22Rv1 (cell line): ENCODE measurements around the gene STC2.

Experiments
- H3K27ac ChIP-seq: fragments of 450-650 bp; 2 replicates; pipeline ENCODE4 v1.5.1; 2017
- ZFX ChIP-seq: fragments of 450-650 bp; IDR thresholded peaks from 2 replicates; pipeline ENCODE4 v1.6.1; 2017; ENCODE audit warnings: antibody characterized with exemption, borderline replicate concordance
- TF ChIP-seq, protein P1 (sequence below): fragments of 450-650 bp; IDR thresholded peaks from 2 replicates; pipeline ENCODE4 v1.5.1; 2017; ENCODE audit warnings: mild to moderate bottlenecking

The STC2 gene

DNA sequence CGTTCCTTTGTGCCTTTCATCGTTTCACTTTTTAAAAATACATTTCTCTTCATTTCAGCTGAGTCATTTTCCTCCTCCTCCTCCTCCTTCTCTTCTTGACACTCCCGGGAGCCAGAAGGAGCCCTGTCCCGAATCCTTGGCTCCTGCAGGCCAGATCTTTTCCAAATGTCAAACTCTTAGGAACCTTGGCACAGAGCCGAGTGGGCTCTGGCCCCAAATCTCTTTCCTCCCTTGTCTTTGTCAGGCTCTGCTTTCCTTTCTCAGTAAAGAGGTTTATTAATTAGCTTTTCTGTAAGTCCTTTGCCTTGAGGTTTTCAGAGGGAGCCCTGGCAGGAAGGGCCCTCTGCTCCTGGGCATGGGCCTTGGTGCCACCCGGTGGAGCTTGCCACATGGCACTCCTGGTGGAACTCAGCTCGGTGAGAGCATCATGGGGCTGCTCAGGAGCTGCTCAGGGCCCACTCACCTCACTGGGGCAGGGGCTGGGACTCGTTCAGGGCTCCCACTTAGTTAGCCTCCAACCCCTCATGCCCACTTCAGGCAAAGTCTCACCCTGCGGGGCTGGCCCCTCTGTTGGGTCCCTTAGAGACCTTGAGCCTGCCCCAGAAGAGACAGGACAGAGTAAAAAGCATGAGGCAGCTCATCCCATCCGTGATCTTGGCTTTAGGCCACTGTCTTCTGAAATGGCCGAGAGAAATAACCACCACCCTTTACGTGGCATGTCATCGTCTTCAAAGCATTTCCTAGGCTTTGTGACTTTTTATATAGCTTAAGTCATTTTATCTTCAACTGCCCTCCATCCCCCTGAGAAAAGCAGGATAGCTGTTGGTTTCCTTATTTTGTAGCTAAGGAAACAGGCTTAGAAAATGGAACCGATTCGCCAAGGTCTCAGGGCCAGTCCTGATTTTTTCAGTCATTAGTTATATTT lies 17.1 kb downstream of the STC2 start:
- no peak overlapping the region for H3K27ac ChIP-seq
- TF ChIP-seq ZFX: no peak
- TF ChIP-seq, protein P1, sequence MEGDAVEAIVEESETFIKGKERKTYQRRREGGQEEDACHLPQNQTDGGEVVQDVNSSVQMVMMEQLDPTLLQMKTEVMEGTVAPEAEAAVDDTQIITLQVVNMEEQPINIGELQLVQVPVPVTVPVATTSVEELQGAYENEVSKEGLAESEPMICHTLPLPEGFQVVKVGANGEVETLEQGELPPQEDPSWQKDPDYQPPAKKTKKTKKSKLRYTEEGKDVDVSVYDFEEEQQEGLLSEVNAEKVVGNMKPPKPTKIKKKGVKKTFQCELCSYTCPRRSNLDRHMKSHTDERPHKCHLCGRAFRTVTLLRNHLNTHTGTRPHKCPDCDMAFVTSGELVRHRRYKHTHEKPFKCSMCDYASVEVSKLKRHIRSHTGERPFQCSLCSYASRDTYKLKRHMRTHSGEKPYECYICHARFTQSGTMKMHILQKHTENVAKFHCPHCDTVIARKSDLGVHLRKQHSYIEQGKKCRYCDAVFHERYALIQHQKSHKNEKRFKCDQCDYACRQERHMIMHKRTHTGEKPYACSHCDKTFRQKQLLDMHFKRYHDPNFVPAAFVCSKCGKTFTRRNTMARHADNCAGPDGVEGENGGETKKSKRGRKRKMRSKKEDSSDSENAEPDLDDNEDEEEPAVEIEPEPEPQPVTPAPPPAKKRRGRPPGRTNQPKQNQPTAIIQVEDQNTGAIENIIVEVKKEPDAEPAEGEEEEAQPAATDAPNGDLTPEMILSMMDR: no peak

DNA sequence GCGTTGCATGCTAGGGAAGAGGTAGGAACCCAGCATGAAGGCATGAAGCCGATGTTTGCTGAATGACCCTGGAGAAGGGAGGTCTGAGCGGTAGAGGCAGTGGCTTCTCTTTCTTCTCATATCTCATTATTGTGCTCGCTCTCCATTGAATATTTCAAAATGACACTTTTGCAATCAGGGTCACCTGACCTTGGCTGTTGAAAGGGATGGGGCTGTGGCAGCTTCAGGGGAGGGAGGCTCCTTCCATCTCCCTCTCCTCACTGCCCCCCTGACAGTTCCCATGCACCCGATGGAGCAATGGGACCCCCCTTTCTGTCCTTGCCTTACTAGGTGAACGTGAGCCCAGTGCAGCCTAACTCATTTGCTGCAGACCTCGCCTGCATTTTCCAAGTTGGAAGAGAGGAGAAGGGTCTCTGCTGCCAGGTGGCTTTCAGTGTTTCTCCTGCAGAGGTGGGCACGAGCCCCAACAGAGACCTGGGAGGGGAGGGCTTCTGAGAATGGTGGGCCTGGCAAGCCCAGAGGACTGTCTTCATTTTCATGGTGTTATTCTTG lies 17.9 kb downstream of the STC2 start:
- H3K27ac ChIP-seq: no peak overlapping the region
- TF ChIP-seq, protein P1: no peak
- TF ChIP-seq ZFX: no peak

DNA sequence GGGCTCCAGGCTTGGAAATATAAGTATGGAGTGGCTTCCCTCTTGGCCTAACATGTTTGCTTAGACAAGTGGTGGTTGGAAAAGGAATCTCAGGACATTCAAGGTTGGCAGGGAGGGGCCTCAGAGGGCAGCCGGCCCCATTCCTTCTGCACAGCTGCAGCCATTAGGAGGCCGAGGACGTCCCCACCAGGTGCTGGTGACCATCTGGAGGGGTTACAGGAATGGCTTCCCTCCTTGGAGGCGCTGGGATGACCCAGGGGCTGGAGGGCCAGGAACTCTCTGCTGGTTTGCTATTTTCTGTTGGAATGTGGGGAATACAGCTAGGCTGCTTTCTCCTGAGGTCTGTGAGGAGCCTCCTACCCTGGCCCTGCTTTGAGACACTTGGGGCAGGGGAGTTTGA lies 18.5 kb downstream of the STC2 start:
- TF ChIP-seq, protein P1: no peak
- TF ChIP-seq ZFX: no peak
- H3K27ac ChIP-seq: no peak overlapping the region

DNA sequence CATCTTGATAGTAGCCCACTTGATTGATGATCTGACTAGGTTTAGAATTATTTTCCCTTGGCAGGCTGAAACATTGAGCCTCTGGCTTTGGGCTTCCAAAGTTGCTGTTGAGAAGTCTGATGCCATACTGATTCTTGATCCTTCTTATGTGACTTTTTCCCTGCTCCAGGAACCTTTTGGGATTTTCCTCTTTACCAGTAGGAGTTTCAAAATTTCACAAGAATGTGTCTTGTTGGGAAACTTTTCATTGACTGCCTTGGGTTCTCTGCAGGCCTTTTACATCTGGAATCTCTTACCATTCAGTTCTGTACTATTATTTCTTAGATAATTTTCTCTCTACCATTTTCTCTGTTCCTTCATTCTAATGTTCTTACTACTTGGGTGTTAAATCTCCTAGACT lies 20.0 kb downstream of the STC2 start:
- TF ChIP-seq, protein P1: no peak
- TF ChIP-seq ZFX: no peak
- no peak overlapping the region for H3K27ac ChIP-seq

DNA sequence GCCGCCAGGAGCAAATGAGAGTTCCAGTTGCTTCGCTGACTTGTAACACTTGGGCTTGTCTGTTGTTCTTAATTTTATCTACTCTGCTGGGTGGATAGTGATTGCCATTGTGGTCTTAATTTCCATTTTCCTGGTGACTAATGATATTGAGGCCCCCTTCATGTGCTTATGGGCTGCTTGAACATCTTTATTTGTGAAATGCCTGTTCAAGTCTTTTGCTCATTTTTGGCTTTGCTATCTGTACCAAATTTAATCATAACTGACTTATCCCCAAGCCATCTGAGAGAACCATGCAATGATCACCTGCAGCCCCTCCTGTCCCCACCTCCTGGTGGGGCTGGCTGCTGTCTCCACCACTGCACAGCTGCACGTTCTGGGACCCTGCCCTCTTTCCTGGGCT lies 20.5 kb downstream of the STC2 start:
- no peak for TF ChIP-seq ZFX
- TF ChIP-seq, protein P1: no peak

DNA sequence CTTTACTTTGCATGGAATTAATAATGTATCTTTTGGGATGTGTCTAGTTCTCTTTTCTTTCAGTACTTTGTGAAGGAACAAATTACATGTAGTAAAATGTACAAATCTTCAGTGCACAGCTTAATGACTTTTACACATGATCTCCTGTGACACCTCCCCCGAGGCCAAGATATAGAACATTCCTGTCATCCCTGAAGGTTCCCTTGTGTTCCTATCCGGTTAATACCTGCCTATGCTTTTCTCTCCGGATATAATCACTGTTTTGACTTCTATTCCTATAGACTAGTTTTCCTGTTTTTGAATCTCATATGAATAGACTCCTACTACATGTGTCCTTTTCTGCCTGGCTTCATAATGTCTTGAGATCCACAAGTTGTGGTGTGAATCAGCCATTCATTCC lies 21.5 kb downstream of the STC2 start:
- no peak overlapping the region for H3K27ac ChIP-seq
- TF ChIP-seq, protein P1: no peak
- TF ChIP-seq ZFX: no peak

More for the DNA sequence above, 20.5 kb downstream of the STC2 start:
- no peak overlapping the region for H3K27ac ChIP-seq

DNA sequence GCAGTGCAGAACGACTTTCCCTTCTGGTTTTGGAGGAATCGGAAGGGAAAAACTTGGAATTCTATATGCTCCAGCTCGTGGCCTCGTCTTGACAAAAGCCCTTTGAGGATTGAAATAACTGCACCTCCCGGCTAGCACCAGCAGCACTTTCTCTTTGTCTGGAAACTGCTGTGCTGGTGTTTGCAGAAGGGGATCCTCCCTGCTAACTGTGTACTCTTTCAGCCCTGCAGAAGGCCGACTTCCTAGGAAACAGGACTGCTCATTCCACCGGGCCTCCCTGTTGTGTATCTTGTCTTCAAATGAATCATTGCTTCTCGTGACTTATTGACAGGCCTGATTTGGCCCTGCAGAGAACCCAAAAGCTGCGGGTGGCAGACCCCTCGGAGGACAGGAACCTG lies 23.6 kb downstream of the STC2 start:
- TF ChIP-seq, protein P1: no peak
- no peak for TF ChIP-seq ZFX
- no peak overlapping the region for H3K27ac ChIP-seq
